ENCODE data around the gene OLFM2. TPM values are rescaled to one million over a fixed set of nuclear protein-coding genes. Genes with fewer than 3 reads are reported as not detected.

The OLFM2 gene
- total RNA-seq, 4 donors from 2014 or later, result 4.6 to 114 (median 24.8) TPM; not detected in 1

- DNase-seq, result no peak
- H3K4me1 ChIP-seq, result no peaks in the 10 kb centered on the region
- intact Hi-C loops (cut with DNase I; ENCODE audit: low total_unique reads), result no loop called here
- H3K36me3 ChIP-seq, result no peaks in the 10 kb centered on the region
- TF ChIP-seq POLR2A (IDR thresholded peaks at IDR 0.05), result no peak
- no peak for TF ChIP-seq CTCF (IDR thresholded peaks at IDR 0.05)
- H3K4me3 ChIP-seq, result no peak overlapping the region
- no peak overlapping the region for H3K27ac ChIP-seq
- H3K9me3 ChIP-seq, result no peaks in the 10 kb centered on the region
- no peaks in the 10 kb centered on the region for H3K27me3 ChIP-seq
Measured at GRCh38 chr19:9966024-9966423, 29.7 kb upstream of the OLFM2 start.

GRCh38 chr19:9962623-9963290, 26.4 kb upstream of the OLFM2 start:
- H3K36me3 ChIP-seq, result no peaks in the 10 kb centered on the region

GRCh38 chr19:9961103-9961502, 24.8 kb upstream of the OLFM2 start:
- intact Hi-C loops (cut with DNase I; ENCODE audit: low total_unique reads), result no loop called here
- no peak overlapping the region for H3K27ac ChIP-seq
- no peak for DNase-seq
- TF ChIP-seq CTCF (IDR thresholded peaks at IDR 0.05), result no peak
- no peak for TF ChIP-seq POLR2A (IDR thresholded peaks at IDR 0.05)
- no peaks in the 10 kb centered on the region for H3K4me1 ChIP-seq
- H3K27me3 ChIP-seq, result no peaks in the 10 kb centered on the region
- H3K36me3 ChIP-seq, result no peaks in the 10 kb centered on the region
- H3K4me3 ChIP-seq, result no peak overlapping the region
- H3K9me3 ChIP-seq, result no peaks in the 10 kb centered on the region

More at GRCh38 chr19:9962623-9963290, 26.4 kb upstream of the OLFM2 start:
- DNase-seq, result no peak
- no peak overlapping the region for H3K27ac ChIP-seq
- no peaks in the 10 kb centered on the region for H3K9me3 ChIP-seq
- intact Hi-C loops (cut with DNase I; ENCODE audit: low total_unique reads), result no loop called here
- no peaks in the 10 kb centered on the region for H3K27me3 ChIP-seq
- H3K4me1 ChIP-seq, result no peaks in the 10 kb centered on the region
- no peak overlapping the region for H3K4me3 ChIP-seq
- TF ChIP-seq CTCF (IDR thresholded peaks at IDR 0.05), result no peak
- TF ChIP-seq POLR2A (IDR thresholded peaks at IDR 0.05), result no peak

GRCh38 chr19:9958379-9958821, 22.1 kb upstream of the OLFM2 start:
- no peak overlapping the region for H3K27ac ChIP-seq
- no peak overlapping the region for H3K4me3 ChIP-seq
- no peaks in the 10 kb centered on the region for H3K9me3 ChIP-seq
- intact Hi-C loops (cut with DNase I; ENCODE audit: low total_unique reads), result no loop called here
- no peak for DNase-seq
- no peaks in the 10 kb centered on the region for H3K4me1 ChIP-seq
- no peaks in the 10 kb centered on the region for H3K36me3 ChIP-seq
- no peaks in the 10 kb centered on the region for H3K27me3 ChIP-seq
- TF ChIP-seq POLR2A (IDR thresholded peaks at IDR 0.05), result no peak
- TF ChIP-seq CTCF (IDR thresholded peaks at IDR 0.05), result no peak

- no peak overlapping the region for H3K4me3 ChIP-seq
- no peaks in the 10 kb centered on the region for H3K4me1 ChIP-seq
- H3K9me3 ChIP-seq, result no peaks in the 10 kb centered on the region
- no peak for DNase-seq
- TF ChIP-seq CTCF (IDR thresholded peaks at IDR 0.05) (no peak), POLR2A (IDR thresholded peaks at IDR 0.05) (no peak)
- no peak overlapping the region for H3K27ac ChIP-seq
- intact Hi-C loops (cut with DNase I; ENCODE audit: low total_unique reads), result no loop called here
- no peaks in the 10 kb centered on the region for H3K27me3 ChIP-seq
- no peaks in the 10 kb centered on the region for H3K36me3 ChIP-seq
Measured at GRCh38 chr19:9956956-9957355, 20.6 kb upstream of the OLFM2 start.
